DMS53 (cell line): Measurements from ENCODE around the gene NLRP3.
A peak's percentile ranks its signal among the peaks of the same experiment; 100 is the strongest.
"Not testable (repeated sequence)": the region's sequence is repeated elsewhere in the genome, so short reads cannot be mapped to it uniquely, and the experiment has no call there.

Experiments
- DNase-seq: peaks from one replicate; lab custom pipeline; 2025; lab: John Stamatoyannopoulos, UW

The NLRP3 gene

DNA sequence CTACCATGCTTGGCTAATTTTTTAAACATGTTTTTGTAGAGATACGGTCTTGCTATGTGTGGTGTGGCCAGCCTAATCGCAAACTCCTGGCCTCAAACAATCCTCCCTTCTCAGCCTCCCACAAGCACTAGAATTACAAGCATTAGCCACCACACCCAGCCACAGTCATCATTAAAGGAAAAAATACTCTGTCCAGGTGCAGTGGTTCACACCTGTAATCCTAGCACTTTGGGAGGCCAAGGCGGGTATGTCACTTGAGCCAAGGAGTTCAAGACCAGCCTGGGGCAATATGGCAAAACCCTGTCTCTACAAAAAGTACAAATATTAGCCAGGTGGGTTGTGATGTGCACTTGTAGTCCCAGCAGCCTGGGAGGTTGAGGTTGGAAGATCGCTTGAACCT is 25.0 kb upstream of the NLRP3 start:
- no peak for DNase-seq

DNA sequence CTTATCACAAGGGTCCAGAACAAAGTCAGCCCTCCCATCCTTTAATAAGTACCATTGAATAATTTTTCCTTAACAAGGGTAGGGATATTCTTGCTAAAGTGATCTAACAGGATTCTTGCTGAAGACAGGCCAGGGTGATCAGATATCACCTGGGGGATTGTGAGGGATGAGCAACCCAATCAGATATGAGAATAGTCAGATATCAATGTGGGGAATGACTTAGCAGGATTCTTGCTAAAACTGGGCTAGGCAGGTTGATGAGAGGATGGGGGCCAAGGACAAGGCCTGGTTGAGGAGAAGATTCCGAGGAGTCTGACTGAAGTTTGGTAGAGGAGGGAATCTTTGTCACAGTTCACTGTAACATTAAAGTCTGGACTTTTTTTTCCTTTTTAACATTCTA is 23.9 kb upstream of the NLRP3 start:
- DNase-seq: no peak

GRCh38 chr1:247395075-247395474 is 20.9 kb upstream of the NLRP3 start:
- not testable (repeated sequence) for DNase-seq

- DNase-seq: peak; percentile 40
Observed at GRCh38 chr1:247400685-247401084, 15.3 kb upstream of the NLRP3 start.

GRCh38 chr1:247401310-247402119 is 14.5 kb upstream of the NLRP3 start:
- peak; percentile 95 for DNase-seq

GRCh38 chr1:247402120-247402675 is 13.8 kb upstream of the NLRP3 start:
- no peak for DNase-seq

GRCh38 chr1:247406014-247406656 is 9.8 kb upstream of the NLRP3 start:
- DNase-seq: no peak

DNA sequence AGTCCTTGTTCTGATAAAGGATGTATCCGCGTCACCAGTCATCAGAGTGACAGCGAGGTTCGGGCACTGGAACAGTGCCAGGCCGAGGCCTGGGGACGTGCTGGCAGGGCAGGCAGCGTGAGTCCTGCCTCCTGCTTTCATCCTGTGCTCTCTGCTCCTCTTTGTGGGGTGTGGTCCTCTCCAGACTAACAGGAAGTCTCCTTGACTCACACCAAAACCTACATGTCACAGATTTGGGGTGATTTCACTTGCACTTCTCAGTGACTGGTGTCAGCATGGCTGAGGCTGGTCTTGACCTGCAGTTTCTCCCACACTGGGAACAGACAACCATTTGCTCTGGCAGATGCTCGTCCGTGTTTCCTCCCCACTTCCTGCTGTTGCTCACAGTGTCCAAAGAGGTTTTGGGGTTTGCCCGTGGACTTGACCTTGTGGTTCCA is 8.8 kb upstream of the NLRP3 start:
- DNase-seq: no peak

- DNase-seq: no peak
Observed at GRCh38 chr1:247408100-247408499, 7.9 kb upstream of the NLRP3 start.

DNA sequence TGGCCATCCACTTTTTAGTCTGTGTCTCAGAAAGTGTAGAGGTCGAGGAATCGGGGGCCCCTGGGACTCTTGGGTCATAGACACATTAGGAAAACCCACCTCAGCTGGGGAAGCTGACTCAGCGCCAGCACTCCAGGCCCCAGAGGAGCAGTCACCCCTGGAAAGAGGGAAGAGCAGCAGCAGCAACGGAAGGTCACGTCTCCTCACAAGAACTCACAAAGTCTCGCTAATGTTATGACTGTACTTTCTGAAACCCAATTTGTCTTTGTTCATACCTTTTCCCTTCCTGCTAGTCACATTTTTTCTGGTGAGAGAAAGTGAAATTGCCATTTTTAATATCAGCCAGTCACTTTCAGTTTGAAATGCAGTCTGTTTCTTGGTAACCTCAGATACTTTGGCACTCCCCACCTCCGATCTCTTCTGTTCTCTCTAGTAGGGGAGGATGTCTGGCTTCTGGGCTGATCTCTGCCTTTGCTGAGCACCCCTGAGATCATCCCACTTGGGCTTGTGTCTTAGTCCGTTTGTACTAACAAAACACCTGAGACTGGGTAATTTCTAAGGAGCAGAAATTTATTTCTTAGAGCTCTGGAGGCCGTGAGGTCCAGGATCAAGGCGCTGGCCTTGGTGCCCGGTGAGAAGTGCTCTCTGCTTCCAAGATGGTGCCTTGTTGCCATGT is 6.0 kb upstream of the NLRP3 start:
- no peak for DNase-seq

DNA sequence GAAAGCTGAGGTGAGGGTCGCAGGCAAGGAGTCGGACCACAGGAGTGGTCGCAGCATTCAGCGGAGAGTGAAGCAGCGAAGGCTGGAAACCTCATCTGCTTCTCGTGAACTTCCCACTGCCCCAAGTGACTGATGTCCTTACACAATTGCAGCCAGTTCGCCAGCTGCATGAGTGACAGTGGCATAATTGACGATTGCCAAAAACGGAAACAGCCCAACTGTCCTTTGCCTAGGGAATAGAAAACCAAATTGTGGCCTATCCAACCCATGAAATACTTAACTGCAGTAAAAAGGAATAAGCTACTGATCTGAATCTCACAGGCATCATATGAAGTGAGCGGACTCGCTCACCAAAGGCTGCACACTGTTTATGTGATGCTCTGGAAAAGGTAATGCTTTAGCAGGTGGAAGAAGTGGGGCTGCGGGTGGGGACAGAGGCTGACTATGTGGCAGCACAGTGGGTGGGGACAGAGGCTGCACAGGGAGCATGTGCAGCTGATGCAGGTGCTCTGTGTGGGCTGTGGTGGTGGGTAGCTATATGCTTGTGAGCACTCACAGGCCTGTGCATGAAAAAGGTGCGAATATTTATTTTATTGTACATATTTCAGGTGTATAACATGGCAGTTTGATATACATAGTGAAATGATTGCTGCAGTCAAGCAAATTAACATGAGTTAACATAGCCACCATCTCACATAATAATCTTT is 4.2 kb upstream of the NLRP3 start:
- DNase-seq: no peak

DNA sequence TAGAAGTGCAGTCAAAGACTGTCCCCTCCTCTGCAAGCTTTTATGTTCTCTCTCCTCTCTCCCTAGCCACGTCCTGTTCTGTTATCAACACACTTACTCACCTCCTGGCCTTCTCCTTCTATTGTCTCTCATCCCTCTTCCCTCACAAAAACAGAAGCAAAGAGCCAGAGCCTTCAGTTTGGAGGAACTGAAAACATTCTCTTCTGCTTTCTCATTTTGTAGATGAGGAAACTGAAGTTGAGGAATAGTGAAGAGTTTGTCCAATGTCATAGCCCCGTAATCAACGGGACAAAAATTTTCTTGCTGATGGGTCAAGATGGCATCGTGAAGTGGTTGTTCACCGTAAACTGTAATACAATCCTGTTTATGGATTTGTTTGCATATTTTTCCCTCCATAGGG is 1.9 kb downstream of the NLRP3 start:
- no peak for DNase-seq

- DNase-seq: no peak
Observed at GRCh38 chr1:247419336-247419735, 3.4 kb downstream of the NLRP3 start.

GRCh38 chr1:247421074-247421473 is 5.1 kb downstream of the NLRP3 start:
- DNase-seq: no peak

DNA sequence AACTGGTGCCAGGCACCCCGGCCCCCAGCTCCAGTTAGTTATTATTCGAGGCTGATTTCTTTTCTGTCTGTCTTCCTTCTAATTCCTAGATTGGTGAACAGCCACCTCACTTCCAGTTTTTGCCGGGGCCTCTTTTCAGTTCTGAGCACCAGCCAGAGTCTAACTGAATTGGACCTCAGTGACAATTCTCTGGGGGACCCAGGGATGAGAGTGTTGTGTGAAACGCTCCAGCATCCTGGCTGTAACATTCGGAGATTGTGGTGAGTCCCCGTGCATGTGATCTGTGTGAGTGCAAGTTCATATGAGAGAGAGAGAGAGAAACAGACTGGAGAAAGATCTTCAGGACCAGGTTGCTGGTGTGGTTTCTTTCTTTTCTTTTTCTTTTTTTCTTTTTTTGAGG is 13.5 kb downstream of the NLRP3 start:
- DNase-seq: no peak

DNA sequence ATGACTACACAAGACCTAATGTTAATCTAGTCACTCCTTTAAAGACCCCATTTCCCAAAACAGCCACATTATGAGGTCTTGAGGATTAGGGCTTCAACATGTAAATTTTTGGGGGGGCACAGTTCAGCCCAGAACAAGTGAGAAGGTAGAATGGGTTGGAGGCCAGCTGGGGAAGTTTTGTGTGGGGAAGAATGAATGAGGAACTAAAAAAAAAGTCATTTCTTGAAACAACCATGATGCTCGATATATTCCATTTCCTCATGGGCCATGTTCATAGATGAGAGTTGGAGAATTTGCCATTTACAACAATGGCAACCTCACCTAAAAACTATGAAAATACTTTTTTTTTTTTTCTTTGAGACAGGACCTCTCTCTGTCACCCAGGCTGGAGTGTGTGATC is 14.5 kb downstream of the NLRP3 start:
- DNase-seq: no peak

DNA sequence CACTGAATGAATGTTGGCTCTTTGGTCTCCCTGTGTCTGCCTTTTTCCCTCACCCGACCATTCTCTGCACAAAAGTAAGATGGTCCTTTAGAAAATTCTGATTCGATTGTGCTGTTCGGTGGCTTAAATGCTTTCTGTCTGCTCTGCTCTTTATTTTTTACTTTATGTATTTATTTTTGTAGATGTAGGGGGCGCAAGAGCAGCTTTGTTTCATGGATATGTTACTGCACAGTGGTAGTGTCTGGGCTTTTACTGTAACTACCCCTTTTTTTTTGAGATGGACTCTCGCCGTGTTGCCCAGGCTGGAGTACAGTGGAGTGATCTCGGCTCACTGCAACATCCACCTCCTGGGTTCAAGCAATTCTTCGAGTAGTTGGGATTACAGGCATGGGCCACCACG is 15.7 kb downstream of the NLRP3 start:
- DNase-seq: no peak

DNA sequence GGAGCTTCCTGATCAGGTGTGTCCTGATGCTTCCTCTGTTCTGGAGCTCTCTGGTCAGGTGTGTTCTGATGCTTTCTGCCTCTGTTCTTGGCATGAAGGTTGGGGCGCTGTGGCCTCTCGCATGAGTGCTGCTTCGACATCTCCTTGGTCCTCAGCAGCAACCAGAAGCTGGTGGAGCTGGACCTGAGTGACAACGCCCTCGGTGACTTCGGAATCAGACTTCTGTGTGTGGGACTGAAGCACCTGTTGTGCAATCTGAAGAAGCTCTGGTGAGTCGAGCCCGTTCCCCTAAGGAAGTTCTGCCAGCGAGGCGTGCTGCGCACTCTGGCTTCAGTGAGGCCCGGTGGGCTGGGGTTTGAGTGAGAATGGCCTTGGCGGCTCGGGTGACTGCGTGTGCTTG is 18.0 kb downstream of the NLRP3 start:
- DNase-seq: no peak

- no peak for DNase-seq
Observed at GRCh38 chr1:247435030-247435758, 19.2 kb downstream of the NLRP3 start.

DNA sequence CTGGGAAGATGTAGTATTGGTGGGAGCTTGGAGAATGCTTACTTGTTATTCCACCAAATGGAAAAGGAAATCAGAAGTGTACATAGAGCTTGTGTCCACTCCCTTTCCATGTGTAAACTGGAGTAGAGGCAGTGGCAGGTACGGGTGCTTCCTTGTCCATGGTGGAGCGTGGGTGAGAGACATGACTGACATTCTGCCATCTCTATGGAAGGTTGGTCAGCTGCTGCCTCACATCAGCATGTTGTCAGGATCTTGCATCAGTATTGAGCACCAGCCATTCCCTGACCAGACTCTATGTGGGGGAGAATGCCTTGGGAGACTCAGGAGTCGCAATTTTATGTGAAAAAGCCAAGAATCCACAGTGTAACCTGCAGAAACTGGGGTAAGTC is 19.8 kb downstream of the NLRP3 start:
- DNase-seq: no peak
